Stomach (tissue), 4 donors: ENCODE data around the gene UBE2O.

Experiments used
- CTCF ChIP-seq, 7 experiments: fragments of 450-650 bp in 4 of 7; fragments of 200-600 bp in 3 of 7; sonication (generic) in 3 of 7; IDR thresholded peaks; one replicate each; pipeline ENCODE4 v1.5.1; 2016 to 2019; ENCODE audit warnings: antibody characterized with exemption in 7 of 7, control low read depth in 2 of 7, mild to moderate bottlenecking in 1 of 7
- EP300 ChIP-seq: sonication (generic); formaldehyde crosslinking; IDR thresholded peaks from one replicate; pipeline ENCODE4 v1.6.1; 2017; ENCODE audit warnings: antibody characterized with exemption
- POLR2A ChIP-seq, 4 donors: fragments of 450-650 bp; IDR thresholded peaks; one replicate each; pipeline ENCODE4 v1.6.1; 2016; ENCODE audit warnings: antibody characterized with exemption in 4 of 4, control low read depth in 2 of 4, mild to moderate bottlenecking in 1 of 4, moderate library complexity in 1 of 4
- POLR2AphosphoS5 ChIP-seq, 3 donors: sonication (generic); formaldehyde crosslinking; IDR thresholded peaks; one replicate each; pipeline ENCODE4 v1.6.1; 2016; ENCODE audit warnings: antibody characterized with exemption in 3 of 3

- TF ChIP-seq EP300 = no peak
- no peak for TF ChIP-seq POLR2A (IDR thresholded peaks at IDR 0.05)
- TF ChIP-seq CTCF (IDR thresholded peaks at IDR 0.05) = no peak
- TF ChIP-seq POLR2AphosphoS5 (IDR thresholded peaks at IDR 0.05) = no peak
Observed at GRCh38 chr17:76467366-76467765, 14.4 kb upstream of the UBE2O start, which contains the start of gene AANAT.
